Activated CD4-positive, alpha-beta T cell treated with anti-CD3 and anti-CD28 coated beads for 36 hours (primary cell): ENCODE data around the gene ATP6V1G2. TPM values are rescaled to one million over a fixed set of nuclear protein-coding genes. Genes with fewer than 3 reads are reported as not detected.

Experiments used
- ATAC-seq: fragments of 200-7000 bp; cut with Tn5 transposase; one replicate; pipeline ENCODE4 v1.10.0; 2021; ENCODE audit warnings: mild to moderate bottlenecking, moderate library complexity
- CTCF ChIA-PET: fragments of 350-600 bp; sonication (Branson Sonifier 250); formaldehyde crosslinking; loops from one replicate; lab custom pipeline; 2021; ENCODE audit warnings: antibody characterized with exemption; lab: Charles Lee
- POLR2A ChIA-PET: fragments of 350-600 bp; sonication (Branson Sonifier 250); formaldehyde crosslinking; loops from one replicate; lab custom pipeline; 2021; ENCODE audit warnings: antibody characterized with exemption, inconsistent platforms; lab: Charles Lee
- DNase-seq: peaks from one replicate; pipeline ENCODE4 v3.0.0-alpha.2; 2020
- H3K27ac Mint-ChIP-seq: one replicate; pipeline ENCODE4 v1.8.0; 2021; ENCODE audit warnings: mixed read lengths
- H3K27me3 Mint-ChIP-seq: one replicate; pipeline ENCODE4 v1.8.0; 2021; ENCODE audit warnings: mixed read lengths
- H3K36me3 Mint-ChIP-seq: one replicate; pipeline ENCODE4 v1.8.0; 2021; ENCODE audit warnings: low read depth, mixed read lengths
- H3K4me1 Mint-ChIP-seq: one replicate; pipeline ENCODE4 v1.8.0; 2021; ENCODE audit warnings: mixed read lengths
- H3K4me3 Mint-ChIP-seq: one replicate; pipeline ENCODE4 v1.8.0; 2021; ENCODE audit warnings: mild to moderate bottlenecking, moderate library complexity, mixed read lengths
- H3K9me3 Mint-ChIP-seq: one replicate; pipeline ENCODE4 v1.8.0; 2021; ENCODE audit warnings: low read depth, mixed read lengths
- intact Hi-C, 2 experiments: fragments of 100-400 bp; cut with DNase I in 1 of 2; cut with micrococcal nuclease in 1 of 2; formaldehyde crosslinking; loops; one replicate each; pipeline versions ENCODE4 v1.14.2 to v1.15.1; 2022 to 2024; cut with DNase I, micrococcal nuclease
- total RNA-seq, 2 experiments: library from RNA; stranded (reverse); gene quantifications; one replicate each; pipeline ENCODE4 v1.2.3, GENCODE V29; 2021

ATP6V1G2 gene
- total RNA-seq, 2 experiments from 2014 or later = 1.9 to 2.1 TPM

- no peak for ATAC-seq
- Mint-ChIP-seq H3K4me1 (peaks cover 22% of the 10 kb centered on the region), H3K4me3 (no peak overlapping the region), H3K27ac (peak overlapping the region; percentile 25), H3K27me3 (no peaks in the 10 kb centered on the region), H3K36me3 (peaks cover 64% of the 10 kb centered on the region), H3K9me3 (no peaks in the 10 kb centered on the region)
- ChIA-PET POLR2A (interaction anchor here (0.7 kb wide), 1 partner anchor 36 kb away, joined by 3 read pairs; no protein-coding TSS in a partner anchor), CTCF (interaction anchor here (0.6 kb wide), 2 partner anchors 67 to 87 kb away, joined by 3 to 4 read pairs; no protein-coding TSS in a partner anchor)
- intact Hi-C loops = no loop called here
- DNase-seq = no peak
Observed at GRCh38 chr6:31531162-31531561, 15.2 kb downstream of the ATP6V1G2 start.

GRCh38 chr6:31530659-31531058, 15.7 kb downstream of the ATP6V1G2 start:
- H3K27ac Mint-ChIP-seq = no peak overlapping the region
- no peak overlapping the region for H3K4me3 Mint-ChIP-seq
- H3K9me3 Mint-ChIP-seq = no peaks in the 10 kb centered on the region
- CTCF ChIA-PET = no interaction called here
- no peak for DNase-seq
- no peak for ATAC-seq
- H3K27me3 Mint-ChIP-seq = no peaks in the 10 kb centered on the region
- H3K4me1 Mint-ChIP-seq = peaks cover 17% of the 10 kb centered on the region
- POLR2A ChIA-PET = interaction anchor here (0.7 kb wide), 1 partner anchor 35 kb away, joined by 3 read pairs; no protein-coding TSS in a partner anchor
- H3K36me3 Mint-ChIP-seq = peaks cover 59% of the 10 kb centered on the region
- intact Hi-C loops = no loop called here

GRCh38 chr6:31529329-31530150, 16.9 kb downstream of the ATP6V1G2 start:
- Mint-ChIP-seq H3K27ac (no peak overlapping the region), H3K9me3 (no peaks in the 10 kb centered on the region), H3K4me3 (no peak overlapping the region), H3K27me3 (no peaks in the 10 kb centered on the region), H3K4me1 (peaks cover 9% of the 10 kb centered on the region), H3K36me3 (peaks cover 48% of the 10 kb centered on the region)
- POLR2A ChIA-PET = interaction anchor here (0.6 to 1.3 kb wide), 4 partner anchors 11 to 58 kb away, joined by 3 to 5 read pairs (median 4); no protein-coding TSS in a partner anchor
- ATAC-seq (peak; percentile 25), DNase-seq (no peak)
- CTCF ChIA-PET = interaction anchor here (0.7 to 1.5 kb wide), 3 partner anchors 9 to 67 kb away, joined by 3 to 5 read pairs (median 5); no protein-coding TSS in a partner anchor
- intact Hi-C loops = no loop called here

- no peaks in the 10 kb centered on the region for H3K9me3 Mint-ChIP-seq
- DNase-seq = no peak
- no peak within 1 kb of the TSS for H3K27ac Mint-ChIP-seq
Observed at GRCh38 chr6:31528821-31529328, 17.5 kb downstream of the ATP6V1G2 start, which contains the start of gene MCCD1. MCCD1 (plus strand) TSS chr6:31528962; CDS start chr6:31529015, 53 bp downstream.

GRCh38 chr6:31528307-31528777, 18.1 kb downstream of the ATP6V1G2 start:
- CTCF ChIA-PET = interaction anchor here (0.6 to 1.8 kb wide), 5 partner anchors 12 to 129 kb away, joined by 3 to 8 read pairs (median 5); partner anchors contain the start of gene DDX39B

More at GRCh38 chr6:31528821-31529328, 17.5 kb downstream of the ATP6V1G2 start, which contains the start of gene MCCD1:
- Mint-ChIP-seq H3K4me3 (no peak within 1 kb of the TSS), H3K4me1 (peaks cover 7% of the 10 kb centered on the region), H3K36me3 (peaks cover 41% of the 10 kb centered on the region), H3K27me3 (no peaks in the 10 kb centered on the region)
- CTCF ChIA-PET = interaction anchor here (0.8 to 1.8 kb wide), 5 partner anchors 12 to 68 kb away, joined by 3 to 8 read pairs (median 5); partner anchors contain the start of gene DDX39B
- POLR2A ChIA-PET = interaction anchor here (0.6 to 1.3 kb wide), 4 partner anchors 12 to 54 kb away, joined by 3 to 5 read pairs (median 3); no protein-coding TSS in a partner anchor
- ATAC-seq = peak; percentile 17
- intact Hi-C loops = no loop called here

GRCh38 chr6:31525932-31526591, 20.3 kb downstream of the ATP6V1G2 start:
- H3K9me3 Mint-ChIP-seq = no peaks in the 10 kb centered on the region
- no peak overlapping the region for H3K27ac Mint-ChIP-seq

More at GRCh38 chr6:31528307-31528777, 18.1 kb downstream of the ATP6V1G2 start:
- no peak for DNase-seq
- no peak for ATAC-seq
- Mint-ChIP-seq H3K4me1 (peaks cover 4% of the 10 kb centered on the region), H3K36me3 (peaks cover 36% of the 10 kb centered on the region), H3K4me3 (no peak overlapping the region), H3K9me3 (no peaks in the 10 kb centered on the region), H3K27me3 (no peaks in the 10 kb centered on the region), H3K27ac (no peak overlapping the region)
- POLR2A ChIA-PET = interaction anchor here (0.6 to 1.3 kb wide), 3 partner anchors 13 to 83 kb away, joined by 3 to 5 read pairs (median 3); partner anchors contain the start of gene DDX39B
- intact Hi-C loops = no loop called here

GRCh38 chr6:31525553-31525931, 20.9 kb downstream of the ATP6V1G2 start:
- Mint-ChIP-seq H3K27ac (no peak overlapping the region), H3K4me1 (no peaks in the 10 kb centered on the region), H3K27me3 (no peaks in the 10 kb centered on the region), H3K9me3 (no peaks in the 10 kb centered on the region), H3K36me3 (peaks cover 12% of the 10 kb centered on the region), H3K4me3 (no peak overlapping the region)
- intact Hi-C loops = no loop called here
- ATAC-seq (no peak), DNase-seq (no peak)
- ChIA-PET CTCF (interaction anchor here (0.8 to 1.2 kb wide), 2 partner anchors 73 to 114 kb away, joined by 3 to 5 read pairs; no protein-coding TSS in a partner anchor), POLR2A (no interaction called here)

More at GRCh38 chr6:31525932-31526591, 20.3 kb downstream of the ATP6V1G2 start:
- no peak for ATAC-seq
- Mint-ChIP-seq H3K4me3 (no peak overlapping the region), H3K27me3 (no peaks in the 10 kb centered on the region), H3K36me3 (peaks cover 17% of the 10 kb centered on the region), H3K4me1 (no peaks in the 10 kb centered on the region)
- ChIA-PET CTCF (interaction anchor here (0.6 to 1.2 kb wide), 5 partner anchors 43 to 446 kb away, joined by 3 to 5 read pairs (median 3); no protein-coding TSS in a partner anchor), POLR2A (no interaction called here)
- DNase-seq = no peak
- intact Hi-C loops = no loop called here

GRCh38 chr6:31521835-31522234, 24.6 kb downstream of the ATP6V1G2 start:
- ATAC-seq (no peak), DNase-seq (no peak)
- CTCF ChIA-PET = no interaction called here
- intact Hi-C loops = no loop called here
- Mint-ChIP-seq H3K27me3 (no peaks in the 10 kb centered on the region), H3K9me3 (no peaks in the 10 kb centered on the region), H3K36me3 (no peaks in the 10 kb centered on the region), H3K27ac (no peak overlapping the region), H3K4me1 (no peaks in the 10 kb centered on the region), H3K4me3 (no peak overlapping the region)
- POLR2A ChIA-PET = no interaction called here

GRCh38 chr6:31513456-31514165, 32.8 kb downstream of the ATP6V1G2 start:
- Mint-ChIP-seq H3K27ac (no peak overlapping the region), H3K9me3 (no peaks in the 10 kb centered on the region), H3K4me1 (no peaks in the 10 kb centered on the region), H3K36me3 (peaks cover 15% of the 10 kb centered on the region), H3K4me3 (no peak overlapping the region), H3K27me3 (no peaks in the 10 kb centered on the region)
- POLR2A ChIA-PET = no interaction called here
- no peak for ATAC-seq
- intact Hi-C loops = no loop called here
- CTCF ChIA-PET = interaction anchor here (0.5 to 1.2 kb wide), 5 partner anchors 19 to 899 kb away, joined by 3 to 5 read pairs (median 3); no protein-coding TSS in a partner anchor
- no peak for DNase-seq

GRCh38 chr6:31510007-31510406, 36.4 kb downstream of the ATP6V1G2 start:
- H3K36me3 Mint-ChIP-seq = peaks cover 41% of the 10 kb centered on the region
- intact Hi-C loops = no loop called here
- POLR2A ChIA-PET = no interaction called here
- DNase-seq = no peak
- CTCF ChIA-PET = interaction anchor here (0.6 kb wide), 1 partner anchor 421 kb away, joined by 3 read pairs; no protein-coding TSS in a partner anchor
- H3K9me3 Mint-ChIP-seq = no peaks in the 10 kb centered on the region
- H3K4me3 Mint-ChIP-seq = no peak overlapping the region
- no peak overlapping the region for H3K27ac Mint-ChIP-seq
- H3K4me1 Mint-ChIP-seq = no peaks in the 10 kb centered on the region
- H3K27me3 Mint-ChIP-seq = no peaks in the 10 kb centered on the region
- ATAC-seq = no peak
